ENCODE data around the gene MIOS. TPM values are rescaled to one million over a fixed set of nuclear protein-coding genes. Genes with fewer than 3 reads are reported as not detected.
"Not testable (repeated sequence)": the region's sequence is repeated elsewhere in the genome, so short reads cannot be mapped to it uniquely, and the experiment has no call there.

The MIOS gene
- total RNA-seq, 2 donors from 2014 or later: 21.9 to 23.6 TPM

- no peak for DNase-seq
- ATAC-seq: no peak
- intact Hi-C loops (cut with DNase I, micrococcal nuclease): no loop called here
These were observed 61.8 kb downstream of the MIOS start for GRCh38 chr7:7628476-7628875.

DNA sequence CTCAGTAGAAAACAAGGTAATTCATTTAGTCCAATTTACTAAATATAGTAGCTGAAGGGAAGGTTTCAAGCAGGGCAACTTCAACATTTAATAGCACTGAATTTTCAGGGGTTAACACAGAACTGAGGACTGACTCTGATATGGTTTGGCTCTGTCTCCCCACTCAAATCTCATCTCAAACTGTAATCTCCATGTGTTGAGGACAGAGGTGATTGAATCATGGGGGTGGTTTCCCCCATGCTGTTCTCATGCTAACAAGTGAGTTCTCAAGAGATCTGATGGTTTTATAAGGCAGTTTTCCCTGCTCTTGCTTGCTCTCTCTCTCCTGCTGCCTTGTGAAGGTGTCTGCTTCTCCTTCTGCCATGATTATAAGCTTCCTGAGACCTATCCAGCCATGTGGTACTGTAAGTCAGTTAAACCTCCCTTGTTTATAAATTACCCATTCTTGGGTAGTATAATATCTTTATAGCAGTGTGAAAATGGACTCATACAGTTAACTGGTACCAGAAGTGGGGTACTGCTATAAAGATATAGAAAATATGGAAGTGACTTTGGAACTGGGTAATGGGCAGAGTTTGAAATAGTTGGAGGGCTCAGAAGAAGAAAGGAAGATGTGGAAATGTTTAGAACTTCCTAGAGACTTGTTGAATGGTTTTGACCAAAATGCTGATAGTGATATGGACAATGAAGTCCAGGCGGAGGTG is 64.1 kb downstream of the MIOS start:
- no peak for DNase-seq
- no peak for ATAC-seq
- intact Hi-C loops (cut with DNase I, micrococcal nuclease): no loop called here

GRCh38 chr7:7639421-7639820 is 72.7 kb downstream of the MIOS start:
- intact Hi-C loops (cut with DNase I, micrococcal nuclease): no loop called here
- no peak for ATAC-seq
- DNase-seq: no peak

DNA sequence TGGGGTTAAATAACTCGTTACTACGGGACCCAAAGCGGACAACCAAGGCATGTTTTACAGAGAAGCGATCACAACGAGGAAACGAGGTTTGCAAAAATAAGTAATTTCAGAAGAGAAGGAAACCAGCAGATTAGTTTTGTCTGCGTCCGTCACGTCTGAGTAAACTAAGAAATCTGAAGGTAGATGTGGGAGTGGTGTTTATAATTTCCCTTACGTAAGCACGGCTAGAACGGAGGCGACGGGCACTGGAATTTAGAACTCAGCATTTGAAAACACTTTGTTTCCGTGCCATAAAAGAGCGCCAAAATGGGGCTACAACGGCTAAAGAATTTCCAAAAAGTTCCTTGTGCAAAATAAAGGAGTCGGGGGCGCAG is 73.2 kb downstream of the MIOS start:
- intact Hi-C loops (cut with DNase I, micrococcal nuclease): no loop called here
- ATAC-seq: peak; percentile 25
- no peak for DNase-seq

DNA sequence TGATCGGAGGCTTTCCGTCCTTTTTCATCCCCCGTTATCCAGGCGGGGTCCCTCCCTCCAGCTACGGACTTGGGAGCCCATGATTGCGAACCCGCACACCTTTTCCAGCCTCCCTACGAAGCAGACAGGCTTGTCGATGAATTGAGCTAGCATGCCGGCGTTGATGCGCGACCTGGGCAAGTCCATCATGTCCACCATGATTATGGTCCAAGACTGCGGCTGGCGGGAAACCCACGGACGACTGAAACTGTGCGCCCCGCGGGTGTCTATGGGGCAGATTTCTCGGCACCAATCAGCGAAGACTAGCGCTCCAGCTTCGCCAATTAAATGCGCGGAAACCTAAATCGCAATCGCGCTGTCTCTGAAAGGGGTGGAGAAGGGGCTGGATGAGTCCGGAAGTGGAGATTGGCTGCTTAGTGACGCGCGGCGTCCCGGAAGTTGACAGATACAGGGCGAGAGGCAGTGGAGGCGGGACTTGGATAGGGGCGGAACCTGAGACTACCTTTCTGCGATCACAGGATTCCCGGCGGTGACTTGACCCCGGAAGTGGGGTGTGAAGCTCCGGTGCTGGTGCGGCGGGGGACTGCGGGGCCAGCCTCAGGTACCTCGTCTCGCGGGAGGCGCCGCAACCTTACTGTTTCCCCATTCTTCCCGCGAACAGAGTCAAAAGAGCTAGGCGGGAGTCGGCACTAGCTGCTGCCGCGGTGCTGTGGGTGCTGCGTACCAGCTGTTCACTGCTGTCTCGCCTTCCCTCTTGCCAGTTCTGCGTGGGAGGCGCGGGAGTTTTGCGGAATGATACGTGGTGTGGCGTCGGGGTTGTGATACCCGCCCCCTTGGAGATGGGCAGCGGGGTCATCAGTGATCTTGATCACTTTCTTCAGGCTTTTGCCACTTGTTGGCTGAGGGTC is 73.8 kb downstream of the MIOS start, which contains the start of gene UMAD1:
Gene UMAD1 (plus strand): TSS at position 532 of the 908 bp plus-strand sequence. CDS start 32,620 bp downstream, outside the sequence.
- ATAC-seq (peak; percentile 91), DNase-seq (peak; percentile 98 to 100)
- intact Hi-C loops (cut with DNase I, micrococcal nuclease): no loop called here

DNA sequence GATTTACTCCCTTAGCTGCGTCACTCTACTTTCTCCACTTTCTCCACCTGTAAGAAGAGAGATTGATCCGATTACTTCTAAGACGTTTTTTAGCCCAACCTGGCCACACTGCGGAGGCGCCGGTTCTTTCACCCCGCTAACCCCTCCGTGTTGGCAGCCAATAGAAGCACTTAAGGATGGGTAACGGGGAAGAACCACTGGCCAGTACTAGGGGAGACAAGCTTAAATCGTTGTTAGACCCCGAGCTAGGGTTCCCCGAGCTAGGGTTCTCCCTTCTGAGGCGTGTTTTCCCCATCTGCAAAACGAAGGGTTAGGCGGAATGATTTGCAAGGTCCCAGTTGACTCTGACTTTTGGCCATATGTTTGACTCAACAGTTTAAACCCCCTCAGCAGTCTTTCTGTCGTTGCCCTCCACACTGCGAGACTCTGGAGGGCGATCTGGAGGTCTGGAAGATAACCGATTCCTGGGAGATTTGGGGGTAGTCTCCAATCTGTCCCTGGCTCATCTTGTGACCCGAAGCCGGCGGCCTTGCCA is 74.5 kb downstream of the MIOS start:
- DNase-seq (peak in 1 of 2 donors; percentile 18), ATAC-seq (peak; percentile 1)
- intact Hi-C loops (cut with DNase I, micrococcal nuclease): no loop called here

DNA sequence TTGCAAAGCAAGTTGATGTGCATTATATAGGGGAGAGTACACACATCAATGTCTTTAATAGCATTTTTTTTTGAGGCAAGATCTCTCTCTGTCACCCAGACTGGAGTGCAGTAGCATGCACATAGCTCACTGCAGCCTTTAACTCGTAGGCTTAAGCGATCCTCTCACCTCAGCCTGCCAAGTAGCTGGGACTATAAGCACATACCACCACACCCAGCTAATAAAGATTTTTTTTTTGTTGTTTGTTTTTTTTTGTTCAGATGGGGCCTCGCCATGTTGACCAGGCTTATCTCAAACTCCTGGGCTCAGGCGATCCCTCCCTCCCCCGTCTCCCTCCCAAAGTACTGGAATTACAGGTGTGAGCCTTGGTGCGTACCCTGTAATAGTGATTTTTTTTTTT is 75.4 kb downstream of the MIOS start:
- DNase-seq (peak; percentile 41 to 68), ATAC-seq (peak; percentile 53)
- intact Hi-C loops (cut with DNase I, micrococcal nuclease): no loop called here

DNA sequence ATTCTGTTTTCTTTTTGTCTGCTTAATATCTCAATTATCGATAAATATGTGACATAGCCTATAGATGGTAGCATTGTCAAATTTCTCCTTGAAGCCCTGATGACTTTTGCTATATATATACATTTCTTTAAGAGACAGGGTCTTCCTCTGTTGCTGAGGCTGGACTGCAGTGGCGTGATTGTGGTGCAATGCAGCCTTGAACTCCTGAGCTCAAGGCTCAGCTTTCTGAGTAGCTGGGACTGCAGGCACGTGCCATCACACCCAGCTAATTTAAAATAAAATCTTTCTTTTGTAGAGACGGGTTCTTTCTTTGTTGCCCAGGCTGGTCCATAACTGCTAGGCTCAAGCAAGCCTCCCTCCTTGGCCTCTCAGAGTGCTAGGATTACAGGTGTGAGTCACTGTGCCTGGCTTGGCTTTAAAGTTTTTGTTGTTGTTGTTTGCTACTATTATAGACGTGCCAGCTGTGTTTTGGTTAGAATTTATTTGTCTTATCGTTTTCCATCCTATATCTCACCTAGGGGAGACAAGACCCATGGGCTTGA is 80.9 kb downstream of the MIOS start:
- intact Hi-C loops (cut with DNase I, micrococcal nuclease): no loop called here
- DNase-seq (no peak), ATAC-seq (no peak)

DNA sequence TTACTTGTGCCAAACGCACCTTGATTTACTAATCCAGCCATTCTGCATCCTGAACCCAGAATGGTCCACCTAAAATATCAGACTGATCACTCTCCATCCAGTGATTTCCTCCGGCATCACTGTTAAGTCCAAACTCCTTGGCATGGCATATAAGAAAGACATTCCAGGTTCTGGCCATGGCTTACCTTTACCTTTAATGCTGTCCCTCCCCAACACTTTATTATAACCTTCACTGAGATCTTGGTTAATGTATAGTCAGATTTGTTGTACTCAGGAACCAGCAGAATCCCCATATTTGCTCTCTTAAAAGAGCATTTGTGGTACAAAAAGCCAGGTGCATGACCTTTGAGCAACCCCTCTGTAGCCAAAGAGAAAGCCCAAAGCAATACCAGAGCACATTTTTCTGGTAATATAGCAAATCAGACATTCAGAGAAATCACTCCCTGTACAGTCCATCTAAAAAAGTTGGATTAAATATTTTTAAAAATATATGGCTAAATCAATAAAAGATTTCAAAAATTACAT is 84.1 kb downstream of the MIOS start:
- DNase-seq: no peak
- intact Hi-C loops (cut with DNase I, micrococcal nuclease): no loop called here
- ATAC-seq: peak; percentile 77

DNA sequence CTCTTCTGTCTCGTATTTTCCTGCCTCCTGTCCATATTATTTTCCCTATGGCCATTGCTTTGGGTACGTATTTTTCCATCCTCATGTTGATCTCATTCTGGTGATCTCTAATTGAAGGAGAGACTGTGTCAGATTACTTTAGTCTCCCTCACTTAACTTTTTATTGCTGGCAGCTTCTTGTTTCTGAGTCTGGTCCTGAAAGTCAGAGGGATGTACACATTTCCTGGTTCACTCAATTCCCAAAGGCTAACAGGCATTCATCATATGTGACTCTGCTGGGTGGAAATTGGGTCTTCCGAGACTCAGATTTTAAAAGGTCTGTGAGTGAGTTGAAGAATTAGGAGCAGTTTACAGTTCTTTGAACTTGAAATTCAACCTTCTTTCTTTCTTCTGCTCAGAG is 84.8 kb downstream of the MIOS start:
- intact Hi-C loops (cut with DNase I, micrococcal nuclease): no loop called here
- DNase-seq (no peak), ATAC-seq (peak; percentile 57)

GRCh38 chr7:7652798-7653540 is 86.3 kb downstream of the MIOS start:
- DNase-seq (no peak), ATAC-seq (no peak)
- intact Hi-C loops (cut with DNase I, micrococcal nuclease): no loop called here

- ATAC-seq: no peak
- DNase-seq: no peak
- intact Hi-C loops (cut with DNase I, micrococcal nuclease): no loop called here
These were observed 87.0 kb downstream of the MIOS start for GRCh38 chr7:7653593-7654187.

- ATAC-seq (no peak), DNase-seq (no peak)
- intact Hi-C loops (cut with DNase I, micrococcal nuclease): no loop called here
These were observed 88.5 kb downstream of the MIOS start for GRCh38 chr7:7654964-7655715.

DNA sequence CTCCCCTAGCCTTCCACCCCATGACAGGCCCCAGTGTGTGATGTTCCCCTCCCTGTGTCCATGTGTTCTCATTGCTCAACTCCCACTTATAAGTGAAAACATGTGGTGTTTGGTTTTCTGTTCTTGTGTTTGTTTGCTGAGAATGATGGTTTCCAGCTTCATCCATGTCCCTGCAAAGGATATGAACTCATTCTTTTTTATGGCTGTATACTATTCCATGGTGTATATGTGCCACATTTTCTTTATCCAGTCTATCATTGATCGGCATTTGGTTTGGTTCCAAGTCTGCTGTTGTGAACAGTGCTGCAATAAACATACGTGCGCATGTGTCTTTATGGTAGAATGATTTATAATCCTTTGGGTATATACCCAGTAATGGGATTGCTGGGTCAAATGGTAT is 89.8 kb downstream of the MIOS start:
- intact Hi-C loops (cut with DNase I, micrococcal nuclease); DNase-seq; ATAC-seq: not testable (repeated sequence)

Data from left colon (tissue), 2 donors.